ENCODE measurements around the gene PSMG3.
"Not testable (repeated sequence)": the region's sequence is repeated elsewhere in the genome, so short reads cannot be mapped to it uniquely, and the experiment has no call there.

PSMG3 gene

DNA sequence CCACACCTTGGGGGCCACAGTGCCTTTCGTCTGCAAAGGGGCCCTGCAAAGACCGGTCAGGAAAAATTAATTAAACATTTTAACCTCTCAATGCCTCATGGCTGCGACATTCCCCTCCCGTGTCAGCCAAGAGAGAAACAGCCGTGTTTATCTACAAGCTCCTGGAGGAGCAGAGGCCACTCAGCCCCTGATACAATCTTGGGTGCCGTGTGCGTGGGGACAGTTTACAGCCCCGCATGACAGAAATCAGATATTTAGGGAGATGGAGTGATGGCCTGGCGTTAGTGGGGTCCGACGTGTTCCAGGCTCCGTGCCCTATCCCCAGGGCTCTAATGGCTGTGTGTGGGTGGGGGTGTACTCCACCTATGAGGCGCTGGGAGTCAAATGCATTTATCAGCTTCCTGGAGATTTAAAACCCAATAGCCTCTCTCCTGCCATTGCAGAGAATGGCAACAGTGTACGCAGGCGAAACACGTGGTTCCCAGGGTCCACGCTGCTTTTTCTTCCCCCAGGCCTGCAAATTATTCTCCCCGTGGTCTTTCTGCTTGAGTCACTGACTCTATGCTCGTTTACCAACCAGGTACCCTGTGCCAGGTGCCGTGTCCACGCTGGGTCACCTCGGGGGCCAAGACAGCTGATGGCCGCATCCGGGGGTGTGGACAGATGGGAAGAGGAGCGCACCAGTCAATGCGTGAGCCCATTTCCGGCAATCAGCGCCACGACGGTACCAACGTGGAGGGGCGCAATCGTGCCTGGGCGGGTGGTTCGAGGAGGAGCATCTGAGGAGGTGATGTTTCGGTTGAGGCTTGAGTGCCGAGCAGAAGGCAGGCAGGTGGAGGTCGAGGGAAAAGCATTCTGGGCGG, 26.6 kb upstream of the PSMG3 start:
- DNase-seq (ENCODE audit: low read depth), result no peak

DNA sequence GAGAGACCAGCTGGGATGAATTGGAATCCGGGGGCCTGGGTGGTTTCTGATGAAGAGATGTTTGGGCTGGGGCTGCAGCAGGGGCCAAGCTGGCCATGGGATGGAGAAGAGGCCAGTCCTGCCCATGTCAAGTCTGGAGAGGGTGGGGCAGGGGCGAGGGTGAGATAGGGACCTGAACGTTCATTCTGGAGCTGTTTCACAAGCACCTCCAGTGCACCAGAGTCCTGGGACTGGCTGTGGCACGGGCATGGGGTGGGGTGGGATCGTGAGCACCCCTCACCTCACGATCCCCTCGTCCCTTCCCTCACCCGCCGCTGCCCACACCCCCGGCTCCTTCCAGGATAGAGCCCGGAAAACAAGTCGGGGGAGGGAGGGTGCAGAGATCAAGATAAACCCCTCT, 25.8 kb upstream of the PSMG3 start:
- DNase-seq (ENCODE audit: low read depth), result no peak

DNA sequence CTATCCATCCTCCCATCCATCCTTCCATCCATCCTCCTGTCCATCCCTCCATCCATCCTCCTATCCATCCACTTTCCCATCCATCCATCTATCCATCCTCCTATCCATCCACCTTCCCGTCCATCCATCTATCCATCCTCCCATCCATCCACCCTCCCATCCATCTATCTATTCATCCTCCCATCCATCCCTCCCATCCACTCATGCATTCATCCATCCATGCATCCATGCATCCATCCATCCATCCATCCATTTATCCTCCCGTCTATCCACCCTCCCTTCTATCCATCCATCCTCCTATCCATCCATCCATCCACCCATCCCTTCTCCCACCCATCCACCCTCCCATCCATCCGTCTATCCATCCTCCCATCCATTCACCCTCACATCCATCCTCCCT, 25.2 kb upstream of the PSMG3 start:
- no peak for DNase-seq (ENCODE audit: low read depth)

DNA sequence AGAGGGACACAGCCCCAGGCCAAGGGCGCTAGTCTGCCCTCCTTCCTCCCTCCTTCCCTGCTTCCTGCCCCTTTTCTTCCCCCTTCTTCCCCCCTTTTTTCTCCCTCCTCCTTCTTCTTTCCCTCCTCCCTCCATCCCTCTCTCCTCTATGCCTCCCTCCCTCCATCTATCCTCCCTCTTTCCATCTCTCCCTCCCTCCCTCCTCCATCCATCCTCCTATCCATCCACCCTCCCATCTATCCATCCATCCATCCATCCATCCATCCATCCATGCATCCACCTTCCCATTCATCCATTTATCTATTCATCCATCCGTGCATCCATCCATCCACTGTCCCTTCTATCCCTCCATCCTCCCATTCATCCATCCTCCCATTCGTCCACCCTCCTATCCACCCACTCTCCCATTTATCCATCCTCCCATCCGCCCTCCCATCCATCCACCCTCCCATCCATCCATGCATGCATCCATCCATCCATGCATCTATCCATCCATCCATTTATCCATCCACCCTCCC, 24.1 kb upstream of the PSMG3 start:
- DNase-seq (ENCODE audit: low read depth), result no peak

GRCh38 chr7:1593091-1593866, 23.4 kb upstream of the PSMG3 start:
- DNase-seq (ENCODE audit: low read depth), result no peak

GRCh38 chr7:1592299-1592871, 22.6 kb upstream of the PSMG3 start:
- no peak for DNase-seq (ENCODE audit: low read depth)

GRCh38 chr7:1591876-1592275, 22.0 kb upstream of the PSMG3 start:
- DNase-seq (ENCODE audit: low read depth), result no peak

GRCh38 chr7:1591396-1591795, 21.6 kb upstream of the PSMG3 start:
- no peak for DNase-seq (ENCODE audit: low read depth)

DNA sequence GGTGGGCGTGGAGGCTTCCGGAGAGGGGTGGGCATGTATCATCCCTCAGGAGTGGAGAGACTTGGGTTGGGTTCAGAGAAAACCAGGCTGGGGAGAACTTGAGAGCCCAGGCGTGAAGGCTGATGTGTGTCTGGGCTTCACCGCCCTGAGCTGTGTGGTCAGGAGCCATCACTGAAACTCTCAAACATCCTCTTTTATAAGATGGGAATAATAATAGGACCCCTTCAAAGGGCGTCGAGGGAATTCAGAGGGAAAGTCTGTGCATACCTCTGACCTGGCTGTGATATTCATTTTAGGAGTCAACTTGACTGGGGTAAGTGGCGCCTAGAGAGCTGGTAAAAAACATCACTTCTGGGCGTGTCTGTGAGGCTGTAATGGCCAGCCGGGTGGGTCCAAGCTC, 21.1 kb upstream of the PSMG3 start:
- DNase-seq (ENCODE audit: low read depth), result no peak

DNA sequence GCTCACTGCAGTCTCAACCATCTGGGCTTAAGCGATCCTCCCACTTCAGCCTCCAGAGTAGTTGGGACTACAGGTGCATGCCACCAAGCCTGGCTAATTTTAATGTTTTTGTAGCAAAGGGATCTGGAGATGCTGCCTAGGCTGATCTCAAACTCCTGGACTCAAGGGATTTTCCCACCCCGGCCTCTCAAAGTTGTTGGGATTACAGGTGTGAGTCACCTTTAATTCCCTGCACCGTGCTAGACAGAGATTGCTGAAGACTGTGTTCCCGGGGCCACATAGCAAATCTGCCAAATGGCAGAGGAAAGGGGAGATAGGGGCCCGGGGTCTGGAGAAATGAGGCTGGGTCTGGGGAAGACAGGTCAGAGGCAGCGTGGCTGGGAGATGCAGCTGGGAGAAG, 20.6 kb upstream of the PSMG3 start:
- DNase-seq (ENCODE audit: low read depth), result no peak

DNA sequence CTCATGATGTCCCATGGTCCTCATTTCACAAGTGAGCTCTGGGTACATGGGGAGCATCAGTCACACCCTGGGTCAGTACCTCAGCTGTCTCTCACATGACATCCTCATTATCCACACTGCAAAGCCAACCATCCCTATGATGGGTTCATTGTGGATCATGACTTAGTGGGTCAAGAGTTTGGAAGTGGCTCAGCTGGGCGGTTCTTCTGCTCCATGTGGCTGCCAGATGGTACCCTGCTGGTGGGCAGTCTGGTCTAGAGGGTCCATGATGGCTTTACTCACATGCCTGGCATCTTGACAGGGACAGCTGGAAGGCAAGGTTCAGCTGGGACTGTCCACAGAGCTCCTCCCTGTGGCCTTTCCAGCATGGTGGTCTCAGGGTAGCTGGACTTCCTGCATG, 19.1 kb upstream of the PSMG3 start:
- DNase-seq (ENCODE audit: low read depth), result no peak

- no peak for DNase-seq (ENCODE audit: low read depth)
Measured at GRCh38 chr7:1587738-1588137, 17.9 kb upstream of the PSMG3 start.

- DNase-seq (ENCODE audit: low read depth), result no peak
Measured at GRCh38 chr7:1586827-1587705, 17.2 kb upstream of the PSMG3 start.

GRCh38 chr7:1586126-1586826, 16.4 kb upstream of the PSMG3 start:
- DNase-seq (ENCODE audit: low read depth), result no peak

DNA sequence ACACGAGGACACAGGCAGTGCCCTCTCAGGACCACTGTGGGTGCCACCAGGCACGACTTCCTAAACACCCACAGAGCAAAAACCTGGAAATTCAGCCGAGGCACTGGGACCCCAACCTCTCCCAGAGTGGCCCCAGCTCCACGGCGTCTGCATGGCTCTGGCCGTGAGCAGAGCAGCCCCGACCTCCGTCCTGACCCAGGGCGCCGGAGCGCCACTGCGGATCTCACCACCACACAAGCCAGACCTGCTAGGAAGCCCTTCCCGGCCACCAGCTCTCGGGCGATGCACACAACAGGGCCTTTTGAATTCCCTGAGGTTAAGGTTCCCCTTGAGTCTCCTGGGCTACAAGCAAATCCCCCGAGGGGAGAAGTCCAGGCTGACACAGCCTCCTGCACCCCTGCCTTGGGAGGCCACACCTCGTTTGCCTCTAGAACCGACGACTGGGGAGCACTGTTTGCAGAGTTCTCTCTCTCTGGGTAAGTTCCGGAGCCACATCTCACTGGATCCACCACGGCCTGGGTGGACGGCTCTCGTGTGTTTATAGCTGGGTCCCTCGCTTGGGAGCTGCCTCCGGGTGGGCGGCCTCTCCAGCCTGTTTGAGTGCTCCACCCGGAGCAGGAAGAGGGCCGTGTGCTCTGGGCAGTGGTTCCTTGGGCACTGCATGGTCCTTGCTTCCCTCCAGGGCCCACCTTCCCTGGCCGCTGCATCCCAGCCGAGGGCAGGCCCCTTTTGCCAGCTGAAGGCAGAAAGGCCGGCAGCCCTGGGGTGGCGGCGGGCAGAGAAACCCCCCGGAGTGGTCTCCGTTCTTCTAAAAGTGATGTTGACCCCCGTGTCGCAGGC, 15.5 kb upstream of the PSMG3 start:
- DNase-seq (ENCODE audit: low read depth), result no peak

GRCh38 chr7:1584700-1585099, 14.9 kb upstream of the PSMG3 start:
- no peak for DNase-seq (ENCODE audit: low read depth)

DNA sequence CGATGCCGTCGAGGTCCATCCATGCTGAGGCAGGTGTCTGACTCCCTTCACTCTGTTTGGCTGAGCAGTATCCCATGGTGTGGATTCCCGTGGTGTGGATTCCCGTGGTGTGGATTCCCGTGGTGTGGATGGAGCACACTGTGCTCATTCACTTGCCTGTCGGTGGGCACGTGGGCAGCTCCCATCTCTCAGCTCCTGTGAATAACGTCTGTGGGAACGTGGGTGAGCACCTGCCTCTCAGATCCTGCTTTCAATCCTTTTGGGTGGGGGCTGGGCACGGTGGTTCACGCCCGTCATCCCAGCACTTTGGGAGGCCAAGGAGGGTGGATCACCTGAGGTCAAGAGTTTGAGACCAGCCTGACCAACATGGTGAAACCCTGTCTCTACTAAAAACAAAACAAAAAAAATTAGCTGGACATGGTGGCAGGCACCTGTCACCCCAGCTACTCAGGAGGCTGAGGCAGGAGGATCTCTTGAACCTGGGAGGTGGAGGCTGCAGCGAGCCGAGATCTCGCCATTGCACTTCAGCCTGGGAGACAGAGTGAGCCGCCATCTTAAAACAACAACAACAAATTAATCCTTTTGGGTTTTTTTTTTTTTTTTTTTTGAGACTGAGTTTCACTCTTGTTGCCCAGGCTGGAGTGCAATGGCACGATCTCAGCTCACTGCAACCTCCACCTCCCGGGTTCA, 13.6 kb upstream of the PSMG3 start:
- not testable (repeated sequence) for DNase-seq (ENCODE audit: low read depth)

- DNase-seq (ENCODE audit: low read depth), result no peak
Measured at GRCh38 chr7:1580422-1581030, 10.7 kb upstream of the PSMG3 start.
